ENCODE measurements around the gene USP5.

USP5 gene

GRCh38 chr12:6819106-6820030, 32.6 kb upstream of the USP5 start:
- TF ChIP-seq REST (IDR thresholded peaks at IDR 0.05; ENCODE audit: low read depth) (no peak), TCF12 (IDR thresholded peaks at IDR 0.05; ENCODE audit: low read depth) (no peak), FOXM1 (IDR thresholded peaks at IDR 0.05; ENCODE audit: borderline replicate concordance, low read depth) (no peak), ZBTB7A (IDR thresholded peaks at IDR 0.05; ENCODE audit: low read depth) (no peak), CEBPB (IDR thresholded peaks at IDR 0.05) (no peak), EP300 (IDR thresholded peaks at IDR 0.05; ENCODE audit: borderline replicate concordance) (no peak), MAX (IDR thresholded peaks at IDR 0.05) (no peak), TAF1 (IDR thresholded peaks at IDR 0.05; ENCODE audit: low read depth) (no peak), YY1 (IDR thresholded peaks at IDR 0.05; ENCODE audit: low read depth) (no peak), RAD21 (IDR thresholded peaks at IDR 0.05; ENCODE audit: low read depth) (no peak), CREB1 (IDR thresholded peaks at IDR 0.05; ENCODE audit: low read depth) (no peak), USF1 (IDR thresholded peaks at IDR 0.05) (no peak), EGR1 (IDR thresholded peaks at IDR 0.05) (no peak), TEAD4 (IDR thresholded peaks at IDR 0.05) (no peak), NFIC (IDR thresholded peaks at IDR 0.05) (no peak)

- no peak for TF ChIP-seq MAX (IDR thresholded peaks at IDR 0.05)
- no peak for TF ChIP-seq FOXM1 (IDR thresholded peaks at IDR 0.05; ENCODE audit: borderline replicate concordance, low read depth)
- no peak for TF ChIP-seq TEAD4 (IDR thresholded peaks at IDR 0.05)
- no peak for TF ChIP-seq CEBPB (IDR thresholded peaks at IDR 0.05)
- no peak for TF ChIP-seq ZBTB7A (IDR thresholded peaks at IDR 0.05; ENCODE audit: low read depth)
- no peak for TF ChIP-seq EGR1 (IDR thresholded peaks at IDR 0.05)
- TF ChIP-seq NFIC (IDR thresholded peaks at IDR 0.05): no peak
- TF ChIP-seq TCF12 (IDR thresholded peaks at IDR 0.05; ENCODE audit: low read depth): no peak
- no peak for TF ChIP-seq EP300 (IDR thresholded peaks at IDR 0.05; ENCODE audit: borderline replicate concordance)
- no peak for TF ChIP-seq REST (IDR thresholded peaks at IDR 0.05; ENCODE audit: low read depth)
- no peak for TF ChIP-seq USF1 (IDR thresholded peaks at IDR 0.05)
- TF ChIP-seq CREB1 (IDR thresholded peaks at IDR 0.05; ENCODE audit: low read depth): no peak
- TF ChIP-seq YY1 (IDR thresholded peaks at IDR 0.05; ENCODE audit: low read depth): no peak
- TF ChIP-seq RAD21 (IDR thresholded peaks at IDR 0.05; ENCODE audit: low read depth): no peak
- no peak for TF ChIP-seq TAF1 (IDR thresholded peaks at IDR 0.05; ENCODE audit: low read depth)
Measured at GRCh38 chr12:6820166-6820565, 31.8 kb upstream of the USP5 start.

- TF ChIP-seq RAD21 (IDR thresholded peaks at IDR 0.05; ENCODE audit: low read depth): no peak
- TF ChIP-seq ZBTB7A (IDR thresholded peaks at IDR 0.05; ENCODE audit: low read depth): peak; percentile 64
Measured at GRCh38 chr12:6821591-6822425, 30.1 kb upstream of the USP5 start, which contains the start of gene GPR162. Gene GPR162 (plus strand): TSS chr12:6821821. CDS start chr12:6823899, 2,078 bp downstream.

- TF ChIP-seq MAX (IDR thresholded peaks at IDR 0.05) (no peak), ZBTB7A (IDR thresholded peaks at IDR 0.05; ENCODE audit: low read depth) (no peak), TEAD4 (IDR thresholded peaks at IDR 0.05) (no peak), TAF1 (IDR thresholded peaks at IDR 0.05; ENCODE audit: low read depth) (no peak), EP300 (IDR thresholded peaks at IDR 0.05; ENCODE audit: borderline replicate concordance) (no peak), NFIC (IDR thresholded peaks at IDR 0.05) (no peak)
Measured at GRCh38 chr12:6822426-6823135, 29.4 kb upstream of the USP5 start.

Data from Ishikawa (cell line).